Stomach smooth muscle (tissue), 2 donors: Measurements from ENCODE around the gene TMPRSS13.

Experiments used
- H3K27ac ChIP-seq: one replicate; pipeline ENCODE4 v1.7.0; 2013; ENCODE audit warnings: mild to moderate bottlenecking, low read length, inconsistent platforms
- H3K27me3 ChIP-seq, 2 donors: one replicate each; pipeline ENCODE4 v1.7.0; 2013; ENCODE audit warnings: low read length in 2 of 2; ENCODE audit not compliant: insufficient read depth in 2 of 2, control insufficient read depth in 1 of 2
- H3K36me3 ChIP-seq, 2 donors: one replicate each; pipeline ENCODE4 v1.7.0; 2013; ENCODE audit warnings: low read length in 2 of 2; ENCODE audit not compliant: control insufficient read depth in 2 of 2, insufficient read depth in 2 of 2
- H3K4me1 ChIP-seq: one replicate; pipeline ENCODE4 v1.7.0; 2013; ENCODE audit warnings: low read length; ENCODE audit not compliant: control insufficient read depth, insufficient read depth
- H3K4me3 ChIP-seq, 2 donors: one replicate each; pipeline ENCODE4 v1.7.0; 2013; ENCODE audit warnings: low read length in 2 of 2
- H3K9ac ChIP-seq, 2 donors: one replicate each; pipeline ENCODE4 v1.7.0; 2013; ENCODE audit warnings: low read length in 2 of 2, mild to moderate bottlenecking in 1 of 2
- H3K9me3 ChIP-seq, 2 donors: one replicate each; pipeline ENCODE4 v1.7.0; 2013; ENCODE audit warnings: low read length in 2 of 2; ENCODE audit not compliant: control insufficient read depth in 2 of 2
- donor health status: healthy.
- donor health status: Pancreatic carcinoma.

The TMPRSS13 gene

GRCh38 chr11:117876059-117876340, 53.2 kb downstream of the TMPRSS13 start:
- H3K4me3 ChIP-seq, result peak overlapping the region; percentile 80 to 92
- no peaks in the 10 kb centered on the region for H3K27me3 ChIP-seq
- no peaks in the 10 kb centered on the region for H3K36me3 ChIP-seq
- H3K9ac ChIP-seq, result peak overlapping the region; percentile 66 to 83
- no peaks in the 10 kb centered on the region for H3K9me3 ChIP-seq
- H3K4me1 ChIP-seq, result peaks cover 70% of the 10 kb centered on the region
- peak overlapping the region; percentile 95 for H3K27ac ChIP-seq

- Histone ChIP-seq H3K4me3 (peak overlapping the region; percentile 80 to 92), H3K27ac (peak overlapping the region; percentile 95), H3K4me1 (peaks cover 68% of the 10 kb centered on the region), H3K9ac (peak overlapping the region; percentile 66 to 83), H3K9me3 (no peaks in the 10 kb centered on the region), H3K27me3 (no peaks in the 10 kb centered on the region), H3K36me3 (no peaks in the 10 kb centered on the region)
Measured at GRCh38 chr11:117875382-117876058, 53.7 kb downstream of the TMPRSS13 start.

GRCh38 chr11:117874910-117875381, 54.3 kb downstream of the TMPRSS13 start:
- Histone ChIP-seq H3K36me3 (no peaks in the 10 kb centered on the region), H3K9ac (peak overlapping the region in 1 of 2 donors; percentile 83), H3K9me3 (no peaks in the 10 kb centered on the region), H3K4me3 (peak overlapping the region; percentile 80 to 92), H3K27ac (peak overlapping the region; percentile 95), H3K27me3 (no peaks in the 10 kb centered on the region), H3K4me1 (peaks cover 73% of the 10 kb centered on the region)

GRCh38 chr11:117874253-117874909, 54.8 kb downstream of the TMPRSS13 start:
- H3K36me3 ChIP-seq, result no peaks in the 10 kb centered on the region
- H3K4me1 ChIP-seq, result peaks cover 78% of the 10 kb centered on the region
- H3K27me3 ChIP-seq, result no peaks in the 10 kb centered on the region
- peak overlapping the region; percentile 26 to 64 for H3K9ac ChIP-seq
- no peaks in the 10 kb centered on the region for H3K9me3 ChIP-seq
- peak overlapping the region; percentile 95 for H3K27ac ChIP-seq
- peak overlapping the region; percentile 80 to 92 for H3K4me3 ChIP-seq

- H3K27me3 ChIP-seq, result no peaks in the 10 kb centered on the region
- H3K4me3 ChIP-seq, result peak overlapping the region; percentile 80 to 92
- peaks cover 84% of the 10 kb centered on the region for H3K4me1 ChIP-seq
- peak overlapping the region in 1 of 2 donors; percentile 26 for H3K9ac ChIP-seq
- peak overlapping the region; percentile 95 for H3K27ac ChIP-seq
- H3K9me3 ChIP-seq, result no peaks in the 10 kb centered on the region
- H3K36me3 ChIP-seq, result no peaks in the 10 kb centered on the region
Measured at GRCh38 chr11:117873828-117874125, 55.4 kb downstream of the TMPRSS13 start.

- peak overlapping the region; percentile 95 for H3K27ac ChIP-seq
- peak overlapping the region in 1 of 2 donors; percentile 36 for H3K9ac ChIP-seq
- H3K9me3 ChIP-seq, result no peaks in the 10 kb centered on the region
- peaks cover 86% of the 10 kb centered on the region for H3K4me1 ChIP-seq
- no peaks in the 10 kb centered on the region for H3K27me3 ChIP-seq
- H3K4me3 ChIP-seq, result peak overlapping the region in 1 of 2 donors; percentile 92
- H3K36me3 ChIP-seq, result peaks cover 0 to under 1% of the 10 kb centered on the region in 2 donors
Measured at GRCh38 chr11:117872975-117873827, 56.0 kb downstream of the TMPRSS13 start.

- Histone ChIP-seq H3K36me3 (peaks cover 0 to 4% of the 10 kb centered on the region in 2 donors), H3K27me3 (no peaks in the 10 kb centered on the region), H3K27ac (peak overlapping the region; percentile 95)
Measured at GRCh38 chr11:117872420-117872961, 56.7 kb downstream of the TMPRSS13 start.

GRCh38 chr11:117871784-117872183, 57.4 kb downstream of the TMPRSS13 start:
- H3K27ac ChIP-seq, result peak overlapping the region; percentile 95
- H3K36me3 ChIP-seq, result peaks cover 0 to 4% of the 10 kb centered on the region in 2 donors
- H3K4me1 ChIP-seq, result peaks cover 75% of the 10 kb centered on the region
- peak overlapping the region; percentile 10 to 92 for H3K4me3 ChIP-seq
- no peaks in the 10 kb centered on the region for H3K27me3 ChIP-seq
- no peaks in the 10 kb centered on the region for H3K9me3 ChIP-seq
- H3K9ac ChIP-seq, result peak overlapping the region in 1 of 2 donors; percentile 29

More at GRCh38 chr11:117872420-117872961, 56.7 kb downstream of the TMPRSS13 start:
- peak overlapping the region in 1 of 2 donors; percentile 36 for H3K9ac ChIP-seq
- peaks cover 81% of the 10 kb centered on the region for H3K4me1 ChIP-seq
- H3K4me3 ChIP-seq, result peak overlapping the region in 1 of 2 donors; percentile 92
- no peaks in the 10 kb centered on the region for H3K9me3 ChIP-seq

- Histone ChIP-seq H3K4me3 (no peak overlapping the region), H3K27ac (peak overlapping the region; percentile 95), H3K36me3 (peaks cover 0 to 4% of the 10 kb centered on the region in 2 donors), H3K9ac (no peak overlapping the region), H3K9me3 (no peaks in the 10 kb centered on the region), H3K27me3 (no peaks in the 10 kb centered on the region), H3K4me1 (peaks cover 79% of the 10 kb centered on the region)
Measured at GRCh38 chr11:117871160-117871559, 58.0 kb downstream of the TMPRSS13 start.
